GM21367 (cell line): ENCODE results near the gene KIAA1755.

Experiments used
- ATAC-seq: cut with Tn5 transposase; IDR thresholded peaks from one replicate; pipeline ENCODE4 v1.9.1; 2021; ENCODE audit not compliant: unreplicated experiment

KIAA1755 gene

DNA sequence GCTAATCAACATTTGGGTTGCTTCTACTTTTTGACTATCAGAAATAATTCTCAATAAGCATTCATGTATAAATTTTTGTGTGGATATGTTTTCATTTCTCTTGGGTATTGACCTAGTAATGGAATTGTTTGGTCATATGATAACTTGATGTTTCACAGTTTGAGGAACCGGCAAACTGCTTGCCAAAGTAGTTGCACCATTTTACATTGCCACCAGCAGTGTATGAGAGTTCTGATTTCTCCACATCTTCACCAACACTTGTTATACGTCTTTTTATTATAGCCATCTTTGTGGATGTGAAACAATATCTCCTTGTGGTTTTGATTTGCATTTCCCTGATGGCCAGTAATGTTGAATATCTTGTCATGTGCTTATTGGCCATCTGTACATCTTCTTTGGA, 52.9 kb downstream of the KIAA1755 start:
- no peak for ATAC-seq

DNA sequence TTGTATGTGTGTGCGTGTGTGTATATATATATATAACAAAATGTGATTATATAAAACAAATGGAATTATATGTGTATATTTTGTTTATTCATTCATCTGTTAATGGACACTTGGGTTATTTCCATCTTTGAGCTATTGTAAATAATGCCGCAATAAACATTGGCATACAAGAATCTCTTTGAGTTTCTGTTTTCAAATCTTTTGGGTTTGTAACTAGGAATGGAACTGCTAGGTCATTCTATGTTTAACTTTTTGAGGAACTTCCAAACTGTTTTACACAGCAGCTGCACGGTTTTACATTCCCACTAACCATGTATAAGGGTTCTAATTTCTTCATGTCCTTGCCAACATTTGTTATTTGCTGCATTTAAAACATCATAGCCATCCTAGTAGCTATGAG, 55.5 kb downstream of the KIAA1755 start:
- ATAC-seq = no peak

DNA sequence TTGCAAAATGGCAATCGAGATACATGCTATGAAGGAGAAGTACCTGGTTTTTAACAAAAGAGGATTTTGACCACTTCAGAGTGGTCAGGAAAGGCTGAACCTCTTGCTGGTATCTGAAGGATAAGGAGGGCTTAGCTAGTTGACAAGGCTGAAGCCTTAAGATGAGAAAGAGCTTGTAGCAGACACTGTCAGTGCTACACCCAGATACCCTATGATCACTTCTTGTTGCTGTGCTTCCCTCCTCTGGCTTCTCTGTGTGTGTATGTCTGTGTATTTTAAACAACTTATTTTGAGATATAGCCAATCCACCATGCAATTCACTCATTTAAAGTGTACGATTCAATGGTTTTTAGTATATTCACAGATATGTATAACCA, 56.6 kb downstream of the KIAA1755 start:
- no peak for ATAC-seq

DNA sequence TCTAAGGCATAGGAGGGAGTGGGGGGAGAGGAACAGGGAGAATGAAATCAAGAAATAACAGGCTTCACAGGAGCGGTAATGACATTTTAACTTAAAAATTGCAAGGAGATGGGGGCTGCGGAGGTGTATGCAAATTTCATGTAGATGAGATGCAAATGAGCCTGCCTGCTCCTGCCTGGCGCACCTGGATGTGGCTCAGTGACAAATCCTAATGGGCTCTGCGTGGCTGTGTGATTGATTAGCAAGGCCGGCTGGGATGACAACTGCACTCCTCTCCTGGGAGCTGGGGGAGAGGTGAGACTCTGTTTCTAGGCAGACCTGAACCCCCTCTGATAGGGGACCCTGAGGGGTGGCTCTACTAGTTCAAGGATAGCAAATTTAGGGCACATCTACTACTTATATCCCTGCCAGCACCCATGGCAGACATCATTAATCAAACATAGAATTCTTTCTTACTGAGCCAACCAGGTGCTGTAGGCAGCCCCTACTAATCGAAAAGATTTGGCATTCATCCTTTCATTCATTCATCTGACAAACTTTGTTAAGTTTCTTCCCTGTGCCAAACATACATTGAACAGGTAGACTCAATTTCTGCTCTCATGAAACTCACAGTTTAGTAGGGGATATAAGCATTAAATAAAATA, 57.1 kb downstream of the KIAA1755 start:
- ATAC-seq = no peak

DNA sequence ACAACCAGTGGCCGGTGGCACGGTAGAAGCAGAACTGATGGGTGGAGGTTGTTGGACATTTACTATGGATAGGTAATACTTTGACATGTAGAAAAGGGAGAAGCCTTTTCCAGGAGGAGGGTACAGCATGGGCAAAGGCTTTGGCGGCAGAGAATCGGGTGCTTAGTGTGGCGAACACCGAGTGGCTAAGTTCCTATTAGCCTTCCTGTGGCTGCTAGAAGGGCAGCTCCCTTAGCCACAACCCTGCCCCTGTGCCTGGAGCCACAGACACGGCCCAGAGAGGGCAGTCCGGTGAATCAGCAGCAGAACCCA, 57.6 kb downstream of the KIAA1755 start:
- no peak for ATAC-seq

DNA sequence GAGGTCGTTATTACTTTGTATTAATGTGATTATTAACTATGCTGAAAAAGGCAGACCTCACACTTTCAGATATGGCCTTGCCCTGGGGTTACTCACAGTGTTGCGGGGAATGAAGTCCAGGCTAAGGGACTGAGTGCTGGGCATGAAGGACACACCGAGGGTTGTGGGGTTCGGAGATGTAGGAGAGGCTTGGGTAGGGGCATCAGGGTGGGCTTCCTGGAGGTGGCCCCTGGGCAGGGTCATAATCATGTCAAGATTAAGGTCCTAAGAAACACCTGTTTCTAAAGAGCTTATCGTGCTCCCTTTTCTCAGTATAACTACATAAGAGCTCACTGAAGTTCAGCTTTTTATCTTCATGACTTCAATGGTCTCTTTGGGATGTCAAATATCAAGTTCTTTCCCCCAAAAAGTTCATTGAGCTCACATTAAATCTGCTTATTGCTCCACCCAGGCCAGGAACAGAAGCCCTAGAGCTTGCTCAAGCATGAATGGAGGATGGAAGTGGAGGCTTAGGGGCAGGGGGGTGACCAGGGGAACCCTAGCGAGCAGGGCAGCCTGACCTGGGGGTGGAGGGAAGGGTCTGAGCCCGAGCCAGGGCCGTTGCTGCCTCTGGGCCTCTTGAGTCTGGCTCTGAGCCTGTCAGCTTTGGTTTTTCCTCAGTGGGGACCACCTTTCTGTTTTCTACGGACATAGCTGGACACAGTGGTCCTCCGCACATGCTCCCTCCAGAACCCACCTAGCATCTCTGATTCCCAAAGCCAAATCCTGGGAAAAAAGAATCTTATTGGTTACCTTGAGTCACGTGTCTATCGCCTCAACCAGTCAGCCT, 58.2 kb downstream of the KIAA1755 start:
- no peak for ATAC-seq

DNA sequence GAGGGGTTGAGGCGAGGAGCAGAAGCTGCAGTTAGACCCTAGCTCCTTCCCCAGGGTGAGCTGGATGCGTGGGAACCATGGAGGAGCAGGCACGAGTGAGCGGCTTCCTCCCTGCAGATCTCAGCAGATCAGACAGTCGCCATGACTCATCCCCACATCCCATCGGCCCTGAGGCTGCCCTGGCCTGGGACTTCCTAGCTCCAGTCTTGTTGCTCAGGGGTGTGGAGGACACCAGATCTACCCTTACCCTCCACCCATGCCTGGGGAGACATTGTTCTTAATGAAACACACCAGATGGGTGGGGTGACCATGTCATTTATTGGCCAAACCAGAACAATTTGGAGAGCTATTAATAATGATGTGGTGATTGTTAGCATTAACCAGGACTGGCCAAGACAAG, 59.2 kb downstream of the KIAA1755 start:
- ATAC-seq = no peak

DNA sequence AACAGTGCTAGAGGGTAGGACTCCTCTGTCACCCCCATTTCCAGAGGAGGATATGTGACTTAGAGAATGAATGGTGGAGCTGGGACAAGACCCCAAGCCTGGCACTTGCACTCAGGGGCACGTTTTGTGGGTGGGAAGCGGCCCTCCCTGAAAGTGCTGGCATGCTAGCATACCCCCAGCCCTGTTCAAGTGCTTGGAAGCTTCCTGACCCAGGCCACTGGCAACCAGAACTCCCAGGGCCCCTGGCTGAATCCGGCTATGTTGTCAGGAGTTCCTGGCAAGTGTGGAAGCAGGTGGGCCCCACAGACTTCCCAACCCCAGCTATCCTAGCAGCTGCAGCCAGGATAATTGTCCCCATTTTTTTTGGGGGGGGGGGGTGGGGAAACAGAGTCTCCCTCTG, 59.9 kb downstream of the KIAA1755 start:
- no peak for ATAC-seq

DNA sequence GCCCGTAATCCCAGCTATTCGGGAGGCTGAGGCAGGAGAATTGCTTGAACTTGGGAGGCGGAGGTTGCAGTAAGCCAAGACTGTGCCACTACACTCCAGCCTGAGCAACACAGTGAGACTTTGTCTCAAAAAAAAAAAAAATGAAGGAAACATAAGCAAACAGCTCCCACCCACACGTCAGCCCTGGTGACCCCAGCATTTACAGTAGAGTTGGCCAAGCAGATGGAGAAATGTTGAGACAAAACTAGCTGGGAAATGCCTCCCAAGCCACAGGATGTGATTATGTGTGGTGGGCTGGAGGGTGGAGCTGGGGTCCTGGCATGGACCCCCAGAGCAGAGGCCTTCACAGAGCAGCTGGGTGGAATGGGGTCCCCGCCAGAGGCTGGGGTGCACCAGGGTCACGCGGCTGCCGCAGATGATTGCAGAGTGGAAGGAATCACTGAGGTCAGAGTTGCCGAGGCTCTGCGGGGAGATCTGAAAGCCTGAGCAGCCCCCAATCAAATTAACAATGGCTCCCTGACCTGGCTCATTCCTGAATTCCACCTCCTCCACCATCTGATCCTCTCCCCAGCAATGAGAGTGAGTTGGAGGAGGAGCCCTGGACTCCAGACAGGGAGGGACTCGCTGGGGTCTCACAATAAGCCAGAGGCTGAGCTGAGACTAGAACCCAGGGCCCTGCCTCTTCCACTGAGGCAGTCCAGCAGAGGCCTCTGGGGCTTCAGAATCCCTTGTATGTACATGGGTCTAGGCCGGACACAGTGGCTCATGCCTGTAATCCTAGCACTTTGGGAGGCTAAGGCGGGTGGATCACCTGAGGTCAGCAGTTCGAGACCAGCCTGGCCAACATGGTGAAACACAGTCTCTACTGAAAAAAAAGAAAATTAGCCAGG, 60.8 kb downstream of the KIAA1755 start:
- no peak for ATAC-seq

DNA sequence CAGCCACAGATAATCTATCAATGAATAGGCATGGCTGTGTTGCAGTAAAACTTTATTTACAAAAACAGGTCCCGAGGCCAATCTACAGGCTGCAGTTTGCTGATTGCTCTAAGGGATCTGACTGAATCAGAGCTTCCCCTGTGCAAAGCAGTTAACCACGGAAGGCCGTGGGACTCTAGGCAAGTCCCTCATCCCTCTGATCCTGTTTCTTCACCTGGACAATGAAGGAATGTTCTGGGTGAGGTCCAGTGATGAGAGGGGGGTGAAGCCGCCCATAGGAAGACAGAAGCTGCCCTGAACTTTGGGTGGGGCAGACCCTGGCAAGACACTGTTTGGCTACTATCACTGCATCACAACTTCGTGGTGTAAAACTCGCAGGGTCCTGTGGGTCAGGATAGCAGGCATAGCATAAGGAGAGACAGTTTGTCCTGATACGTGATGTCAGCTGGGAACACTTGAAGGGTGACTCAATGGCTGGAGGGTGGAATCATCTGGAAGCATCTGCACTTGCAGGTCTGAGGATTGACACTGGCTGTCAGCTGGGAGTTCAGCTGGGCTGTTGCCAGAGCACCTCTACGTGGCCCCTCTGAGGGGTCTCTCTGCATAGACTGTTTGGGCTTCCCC, 62.2 kb downstream of the KIAA1755 start:
- no peak for ATAC-seq

DNA sequence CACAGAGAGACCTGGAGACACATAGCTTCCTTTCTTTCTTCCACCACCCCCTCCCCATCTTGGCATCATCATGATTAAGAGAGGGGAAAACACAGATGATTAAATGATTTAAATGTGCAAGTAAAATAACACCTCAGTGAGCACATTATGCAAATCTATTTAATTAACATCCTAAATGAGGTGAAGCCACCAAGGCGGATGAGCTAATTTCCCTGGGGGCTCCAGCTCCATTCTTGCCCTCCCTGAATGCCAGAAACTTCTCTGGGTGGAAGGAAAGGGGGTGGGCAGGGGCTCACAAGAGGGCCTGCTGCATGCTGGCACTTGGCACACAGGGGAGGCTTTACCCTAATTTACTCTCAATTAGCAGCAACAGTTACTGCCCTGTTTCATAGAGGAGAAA, 62.9 kb downstream of the KIAA1755 start:
- no peak for ATAC-seq

DNA sequence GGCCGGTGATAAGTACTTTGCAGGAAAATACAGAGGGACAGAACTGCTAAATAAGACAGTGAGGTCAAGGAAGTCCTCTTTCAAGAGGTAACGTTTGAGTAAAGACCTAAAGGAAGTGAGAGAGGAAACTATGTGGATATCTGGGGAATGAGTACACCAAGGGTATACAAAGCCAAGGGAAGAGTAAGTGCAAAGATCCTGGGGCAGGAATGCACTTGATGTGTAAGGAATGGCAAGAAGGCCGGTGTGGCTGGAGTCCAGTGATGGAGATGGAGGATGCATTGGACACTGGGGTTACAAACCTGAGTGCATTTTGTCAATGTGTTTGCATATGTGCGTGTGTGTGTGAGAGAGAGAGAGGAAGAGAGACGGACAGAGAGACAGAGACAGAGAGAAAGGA, 63.3 kb downstream of the KIAA1755 start:
- no peak for ATAC-seq

DNA sequence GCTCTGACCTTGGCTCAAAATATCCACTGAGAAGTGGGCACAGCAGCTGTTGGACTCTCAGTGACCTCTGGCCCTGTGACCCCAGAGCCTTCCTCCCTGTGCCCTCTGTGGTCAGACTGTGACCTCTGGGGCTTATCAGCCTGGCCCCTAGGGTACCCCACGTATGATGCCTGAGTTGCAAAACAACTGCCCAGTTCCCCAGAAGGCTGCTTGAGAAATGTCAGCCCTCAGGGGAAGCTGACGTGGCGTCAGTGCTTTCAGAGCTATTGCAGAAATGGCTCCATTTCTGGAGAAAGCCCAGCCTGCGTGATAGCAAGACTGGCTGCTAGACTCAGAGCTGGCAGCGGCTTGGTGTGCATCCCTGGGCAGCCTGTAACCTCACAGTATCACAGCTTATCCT, 63.9 kb downstream of the KIAA1755 start:
- no peak for ATAC-seq

DNA sequence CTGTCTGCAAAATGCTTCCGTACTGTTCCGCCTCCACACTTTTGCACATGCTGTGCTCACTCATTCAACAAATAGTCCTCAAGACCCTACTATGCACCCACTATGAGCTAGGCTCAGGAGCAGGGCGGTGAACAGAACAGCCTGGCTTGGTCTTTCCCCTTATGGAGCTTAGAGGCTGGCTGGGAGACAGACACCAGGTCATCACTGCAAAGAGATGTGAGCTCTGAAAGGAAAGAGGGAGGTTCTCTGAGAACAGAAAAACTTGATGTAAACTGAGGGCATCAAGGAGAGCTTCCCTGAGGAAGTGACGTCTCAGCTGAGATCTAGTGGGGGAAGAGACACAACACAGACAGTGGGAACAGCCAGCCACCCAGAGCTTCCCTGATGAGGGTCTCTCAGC, 64.5 kb downstream of the KIAA1755 start:
- ATAC-seq = no peak

DNA sequence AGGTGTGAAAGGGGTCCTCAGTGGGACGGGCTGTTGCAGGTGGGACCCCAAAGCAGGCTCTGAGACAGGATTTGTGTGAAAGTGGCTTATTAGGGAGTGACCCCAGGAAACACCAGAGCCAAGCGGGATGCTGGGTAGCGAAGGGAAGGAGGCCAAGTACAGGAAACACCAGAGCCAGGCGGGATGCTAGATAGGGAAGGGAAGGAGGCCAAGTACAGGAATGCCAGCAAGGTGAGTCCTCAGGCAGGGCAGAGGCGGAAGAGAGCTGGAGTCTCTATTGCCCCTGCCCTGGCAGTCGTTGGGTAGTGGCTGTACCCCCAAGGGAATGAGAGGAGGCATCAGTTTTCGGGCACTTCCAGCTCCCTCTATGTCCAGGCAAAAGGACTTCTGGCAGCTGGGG, 65.0 kb downstream of the KIAA1755 start:
- ATAC-seq = no peak

DNA sequence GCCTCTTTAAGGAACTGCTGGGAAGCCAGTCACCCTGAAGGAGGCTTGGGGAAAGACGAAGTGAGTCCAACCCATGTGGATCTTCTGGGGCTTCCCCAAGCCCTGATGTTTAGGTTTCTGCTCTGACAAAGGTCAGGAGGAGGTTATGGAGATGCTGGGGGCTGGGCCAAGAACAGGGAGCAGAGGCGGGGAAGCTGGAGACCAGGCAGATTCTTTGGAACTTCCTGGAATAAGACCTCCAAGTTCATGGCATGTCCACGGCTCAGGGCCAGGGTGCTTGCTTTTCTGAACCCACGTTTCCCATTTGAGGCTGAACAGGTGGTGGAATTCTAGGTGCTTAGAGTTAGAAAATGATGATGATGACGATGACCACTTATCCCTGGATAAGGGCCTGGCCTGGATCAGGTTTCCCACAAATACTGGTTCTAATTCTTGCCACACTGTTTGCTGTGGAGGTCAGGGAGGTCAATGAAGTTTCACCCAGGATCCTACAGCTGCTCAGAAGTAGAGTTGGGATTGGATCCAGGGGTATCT, 65.5 kb downstream of the KIAA1755 start:
- no peak for ATAC-seq

DNA sequence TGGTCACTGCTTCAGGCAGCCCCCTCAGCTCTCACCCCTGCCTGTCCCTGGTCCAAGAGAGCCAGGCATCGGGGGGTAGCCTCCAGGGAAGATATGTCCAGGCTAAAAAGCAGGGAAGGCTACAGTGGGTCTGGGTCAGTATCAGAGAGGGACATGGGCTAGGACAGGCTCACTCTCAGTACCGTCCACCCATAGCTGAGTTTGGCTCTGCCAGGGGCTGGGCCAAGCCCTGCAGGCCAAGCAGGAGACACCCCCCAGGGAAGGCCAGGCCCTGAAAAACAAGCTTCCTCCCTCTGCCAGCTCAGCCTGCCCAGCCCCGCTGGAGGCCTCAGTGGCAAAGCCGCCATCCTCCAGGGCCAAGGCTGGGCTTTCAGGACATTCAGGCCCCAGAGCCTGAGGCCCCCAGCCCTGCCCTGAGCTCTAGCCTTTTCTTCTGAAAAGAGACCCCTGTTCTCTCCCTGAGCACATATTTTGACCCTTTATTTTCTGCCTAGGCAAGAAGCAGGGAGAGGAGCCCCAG, 66.9 kb downstream of the KIAA1755 start:
- ATAC-seq = no peak

DNA sequence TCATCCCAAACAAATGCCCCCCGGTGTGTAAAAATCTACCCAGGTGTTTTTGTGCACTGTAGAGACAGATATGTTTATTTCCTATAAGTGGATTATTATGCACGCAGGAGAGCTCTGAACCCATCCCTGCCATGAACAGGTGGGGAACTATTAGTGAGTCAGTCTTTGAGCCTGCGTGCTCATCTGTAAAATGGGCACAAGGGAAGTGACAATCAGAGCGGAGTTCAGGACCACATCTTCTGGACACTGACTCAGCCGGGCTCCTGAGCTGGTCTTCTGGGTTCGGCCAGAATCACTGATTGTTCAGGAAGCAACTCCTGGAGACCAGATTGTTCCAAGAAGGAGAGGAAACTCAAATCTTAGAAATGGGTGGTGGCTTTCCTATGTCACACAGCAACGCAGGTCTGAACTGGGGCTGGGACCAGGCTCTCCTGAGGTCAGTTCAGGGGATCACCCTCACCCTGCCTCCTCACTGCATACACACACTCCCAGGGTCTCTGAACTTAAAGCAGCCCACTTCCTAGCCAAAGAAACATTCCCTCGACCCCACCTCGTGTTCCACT, 68.1 kb downstream of the KIAA1755 start:
- ATAC-seq = no peak

DNA sequence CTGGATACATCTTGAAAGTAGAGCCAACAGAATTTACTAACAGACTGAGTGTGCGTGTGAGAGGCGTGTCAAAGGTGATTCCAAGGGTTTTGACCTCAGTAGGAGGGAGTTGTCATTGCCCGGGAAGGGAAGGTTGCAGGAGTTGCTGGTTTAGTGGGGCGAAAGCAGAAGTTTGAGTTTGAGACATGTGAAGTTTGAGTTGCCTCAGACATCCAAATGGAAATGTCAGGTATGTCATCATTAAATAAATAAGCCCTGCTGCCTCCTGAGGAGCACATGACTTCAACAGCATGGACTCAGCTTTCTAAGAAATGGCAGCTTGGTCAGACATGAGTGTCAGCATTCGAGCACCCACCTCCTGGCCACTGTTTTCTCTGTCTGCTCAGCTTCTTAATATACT, 68.9 kb downstream of the KIAA1755 start:
- ATAC-seq = no peak

DNA sequence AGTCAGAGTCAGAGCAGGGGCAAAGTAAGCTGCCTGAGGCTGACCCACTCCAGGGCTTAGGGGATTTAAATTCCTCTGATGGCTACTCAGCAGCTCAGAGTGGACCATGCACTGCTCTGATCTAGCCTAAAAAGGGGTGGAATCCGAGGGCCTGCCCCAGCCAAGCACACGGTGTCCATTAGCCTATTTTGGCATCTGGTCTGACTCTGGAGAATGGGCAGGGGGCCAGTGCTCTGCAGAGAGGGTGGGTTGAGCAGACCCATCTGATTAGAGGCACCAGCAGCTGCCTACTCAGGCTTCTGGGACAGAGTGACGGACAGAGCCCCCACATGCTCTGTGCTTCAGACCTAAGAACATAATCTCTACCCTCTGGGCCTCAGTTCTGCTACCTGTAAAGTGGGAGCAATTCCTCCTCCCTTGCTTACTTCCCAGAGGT, 69.6 kb downstream of the KIAA1755 start:
- ATAC-seq = no peak

DNA sequence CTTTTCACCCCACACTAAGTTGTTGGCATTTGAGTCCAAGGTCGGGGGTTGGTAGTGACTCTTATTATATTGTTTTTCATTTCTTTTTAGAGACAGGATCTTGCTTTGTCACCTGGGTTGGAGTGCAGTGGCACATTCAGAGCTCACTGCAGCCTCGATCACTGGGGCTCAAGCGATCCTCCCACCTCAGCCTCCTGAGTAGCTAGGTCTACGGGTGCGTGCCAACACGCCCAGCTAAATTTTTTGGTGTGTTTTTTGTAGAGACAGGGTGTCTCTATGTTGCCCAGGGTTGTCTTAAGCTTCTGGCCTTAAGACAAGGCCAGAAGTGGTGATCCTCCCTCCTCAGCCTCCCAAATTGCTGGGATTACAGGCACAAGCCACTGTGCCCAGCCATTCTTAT, 70.4 kb downstream of the KIAA1755 start:
- ATAC-seq = no peak
